GM19099 (cell line): ENCODE data around the gene CRP.

Experiments used
- POLR2A ChIP-seq: IDR thresholded peaks from 3 replicates; pipeline ENCODE4 v1.6.1; 2011; ENCODE audit warnings: low read depth; ENCODE audit not compliant: insufficient read length; ENCODE audit errors: extremely low read depth

Gene CRP

GRCh38 chr1:159707472-159708260 lies 6.7 kb downstream of the CRP start:
- no peak for TF ChIP-seq POLR2A

GRCh38 chr1:159705904-159706256 lies 8.5 kb downstream of the CRP start:
- TF ChIP-seq POLR2A: no peak

GRCh38 chr1:159705251-159705903 lies 9.0 kb downstream of the CRP start:
- TF ChIP-seq POLR2A: no peak

- no peak for TF ChIP-seq POLR2A
Measured at GRCh38 chr1:159704481-159704880, 9.9 kb downstream of the CRP start.

- TF ChIP-seq POLR2A: no peak
Measured at GRCh38 chr1:159700312-159700711, 14.1 kb downstream of the CRP start.

- no peak for TF ChIP-seq POLR2A
Measured at GRCh38 chr1:159699653-159700052, 14.7 kb downstream of the CRP start.

- TF ChIP-seq POLR2A: no peak
Measured at GRCh38 chr1:159699246-159699645, 15.1 kb downstream of the CRP start.

- no peak for TF ChIP-seq POLR2A
Measured at GRCh38 chr1:159687511-159687910, 26.9 kb downstream of the CRP start.

- no peak for TF ChIP-seq POLR2A
Measured at GRCh38 chr1:159686599-159687299, 27.6 kb downstream of the CRP start.

- TF ChIP-seq POLR2A: no peak
Measured at GRCh38 chr1:159678939-159679338, 35.5 kb downstream of the CRP start.

- TF ChIP-seq POLR2A: no peak
Measured at GRCh38 chr1:159675046-159675445, 39.3 kb downstream of the CRP start.

- no peak for TF ChIP-seq POLR2A
Measured at GRCh38 chr1:159669338-159669737, 45.1 kb downstream of the CRP start.

- TF ChIP-seq POLR2A: no peak
Measured at GRCh38 chr1:159668739-159669138, 45.6 kb downstream of the CRP start.

GRCh38 chr1:159664247-159664646 lies 50.1 kb downstream of the CRP start:
- TF ChIP-seq POLR2A: no peak

- TF ChIP-seq POLR2A: no peak
Measured at GRCh38 chr1:159663552-159663951, 50.8 kb downstream of the CRP start.
